GM18909 (cell line): Measurements from ENCODE around the gene ATAD3A.

ENCODE experiments used
- ATAC-seq: cut with Tn5 transposase; IDR thresholded peaks from one replicate; pipeline ENCODE4 v1.9.1; 2021; ENCODE audit warnings: mild to moderate bottlenecking; ENCODE audit not compliant: unreplicated experiment, poor library complexity

ATAD3A gene

GRCh38 chr1:1537626-1538250 is 25.8 kb downstream of the ATAD3A start:
- no peak for ATAC-seq

- ATAC-seq = no peak
Observed at GRCh38 chr1:1538334-1538733, 26.4 kb downstream of the ATAD3A start.

- no peak for ATAC-seq
Observed at GRCh38 chr1:1538989-1539309, 27.0 kb downstream of the ATAD3A start.

- ATAC-seq = no peak
Observed at GRCh38 chr1:1539310-1540089, 27.5 kb downstream of the ATAD3A start.

- ATAC-seq = no peak
Observed at GRCh38 chr1:1540090-1540817, 28.3 kb downstream of the ATAD3A start, which contains the start of gene TMEM240. Gene TMEM240, minus strand, starts transcription at chr1:1540624. Its CDS starts 278 bp downstream, at chr1:1540346.

GRCh38 chr1:1540818-1541628 is 29.1 kb downstream of the ATAD3A start:
- no peak for ATAC-seq

GRCh38 chr1:1541956-1542765 is 30.2 kb downstream of the ATAD3A start:
- ATAC-seq = no peak

GRCh38 chr1:1542766-1543705 is 31.1 kb downstream of the ATAD3A start:
- no peak for ATAC-seq

GRCh38 chr1:1543706-1544099 is 31.7 kb downstream of the ATAD3A start:
- ATAC-seq = no peak

GRCh38 chr1:1544544-1544943 is 32.6 kb downstream of the ATAD3A start:
- no peak for ATAC-seq

- no peak for ATAC-seq
Observed at GRCh38 chr1:1545946-1546737, 34.2 kb downstream of the ATAD3A start.

GRCh38 chr1:1547011-1547410 is 35.0 kb downstream of the ATAD3A start:
- ATAC-seq = no peak

GRCh38 chr1:1547476-1547875 is 35.5 kb downstream of the ATAD3A start:
- no peak for ATAC-seq

GRCh38 chr1:1548591-1548990 is 36.6 kb downstream of the ATAD3A start:
- ATAC-seq = no peak

GRCh38 chr1:1550087-1550486 is 38.1 kb downstream of the ATAD3A start:
- no peak for ATAC-seq

- no peak for ATAC-seq
Observed at GRCh38 chr1:1550591-1551432, 38.9 kb downstream of the ATAD3A start.
